ENCODE measurements around the gene DNALI1. TPM values are rescaled to one million over a fixed set of nuclear protein-coding genes. Genes with fewer than 3 reads are reported as not detected.
A peak's percentile ranks its signal among the peaks of the same experiment; 100 is the strongest.

DNALI1 gene
- total RNA-seq: 28.1 TPM
- long read RNA-seq, transcript DNALI1-201 (6 exons, 2,649 nt): major isoform, 12 of 15 reads
- long read RNA-seq, partial matches to known transcripts: 0 of 15 reads
- long read RNA-seq, other reads (novel, unspliced or antisense): 3 of 15 reads

DNA sequence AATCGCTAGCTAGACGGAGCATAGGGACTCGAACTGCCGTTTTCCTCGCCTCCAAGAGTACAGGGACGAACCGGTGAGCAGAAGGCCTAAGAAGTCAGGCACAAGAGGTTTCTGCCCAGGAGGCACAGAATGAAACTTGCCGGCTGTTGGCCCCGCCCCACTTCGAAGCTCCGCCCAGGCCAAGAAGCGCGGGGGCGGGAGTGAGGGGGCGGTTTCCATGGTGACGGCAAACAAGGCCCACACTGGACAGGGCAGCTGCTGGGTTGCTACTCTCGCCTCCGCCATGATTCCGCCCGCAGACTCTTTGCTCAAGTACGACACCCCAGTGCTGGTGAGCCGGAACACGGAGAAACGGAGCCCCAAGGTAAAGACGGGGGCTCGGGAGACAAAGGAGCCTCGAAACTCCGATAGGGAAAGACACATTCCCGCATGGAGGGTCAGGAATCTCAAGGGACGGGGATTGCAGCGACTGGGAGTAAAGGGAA, at the start of gene DNALI1:
Gene DNALI1, plus strand, starts transcription at position 229 of the 485 bp plus-strand sequence. Its CDS starts 55 bp downstream, at position 284.
- intact Hi-C loops (cut with DNase I): no loop called here

DNA sequence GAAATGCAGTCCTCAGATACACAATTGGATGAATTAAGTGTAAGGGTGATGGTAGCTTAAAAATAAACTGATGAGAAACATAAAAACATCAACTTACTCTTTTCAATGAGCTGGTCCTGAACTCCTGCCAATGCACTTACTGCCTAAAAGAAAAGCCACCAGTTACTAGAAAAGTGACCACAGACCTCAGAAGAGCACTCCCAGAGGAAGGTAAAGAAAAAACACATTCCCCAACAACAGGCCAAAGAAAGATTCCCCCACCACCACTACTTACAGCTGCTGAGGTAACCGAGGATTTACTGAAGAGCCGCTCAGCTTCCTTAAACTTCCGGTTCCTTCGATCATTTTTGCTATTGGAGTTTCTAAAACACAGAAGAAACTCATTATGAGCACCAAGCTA, 47.6 kb upstream of the DNALI1 start:
- no peaks in the 10 kb centered on the region for H3K9me3 ChIP-seq
- intact Hi-C loops (cut with DNase I): no loop called here
- DNase-seq (no peak), ATAC-seq (no peak)
- TF ChIP-seq CTCF (IDR thresholded peaks at IDR 0.05): no peak
- no peaks in the 10 kb centered on the region for H3K27me3 ChIP-seq (ENCODE audit: low read depth)
- peaks cover 14% of the 10 kb centered on the region for H3K4me1 ChIP-seq
- H3K27ac ChIP-seq: no peak overlapping the region
- peaks cover 83% of the 10 kb centered on the region for H3K36me3 ChIP-seq
- no peak overlapping the region for H3K4me3 ChIP-seq

More for the DNA sequence above, at the start of gene DNALI1:
- peak; percentile 90 for DNase-seq
- no peak for TF ChIP-seq CTCF (IDR thresholded peaks at IDR 0.05)
- Histone ChIP-seq H3K4me3 (peak within 1 kb of the TSS; percentile 49), H3K4me1 (peaks cover 42% of the 10 kb centered on the region), H3K9me3 (no peaks in the 10 kb centered on the region), H3K36me3 (peaks cover 9% of the 10 kb centered on the region), H3K27me3 (ENCODE audit: low read depth) (no peaks in the 10 kb centered on the region), H3K27ac (peak within 1 kb of the TSS; percentile 80)
- ATAC-seq: peak; percentile 95

DNA sequence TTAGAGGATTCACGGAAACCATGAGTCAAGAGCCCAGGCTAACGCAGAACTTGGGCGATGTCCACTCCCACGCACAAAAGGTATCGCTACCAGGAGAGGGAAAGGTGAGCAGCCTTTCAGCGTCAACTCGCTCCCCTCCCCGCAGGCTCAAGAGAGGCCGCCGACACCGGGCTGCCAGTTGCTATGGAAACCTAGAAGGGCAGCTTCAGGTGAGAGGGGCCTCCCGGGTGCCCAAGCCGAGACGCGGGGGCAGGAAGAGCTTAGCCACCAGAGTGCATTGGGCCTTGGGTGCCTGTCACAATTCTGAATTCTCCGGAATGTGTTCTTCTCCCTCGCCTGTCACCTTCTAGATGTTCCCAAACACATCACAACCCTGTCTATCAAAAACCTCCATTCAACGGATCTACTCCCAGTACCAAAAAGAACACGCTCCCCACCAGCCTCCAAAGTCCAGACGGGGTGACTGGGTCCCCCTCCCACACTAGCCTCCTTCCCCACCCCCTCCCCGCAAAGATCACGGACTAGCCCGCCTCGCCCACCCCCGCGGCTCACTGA, 42.9 kb upstream of the DNALI1 start:
- H3K9me3 ChIP-seq: no peaks in the 10 kb centered on the region
- peak overlapping the region; percentile 77 for H3K4me3 ChIP-seq
- peak overlapping the region; percentile 92 for H3K27ac ChIP-seq
- H3K4me1 ChIP-seq: peaks cover 19% of the 10 kb centered on the region
- intact Hi-C loops (cut with DNase I): no loop called here
- no peaks in the 10 kb centered on the region for H3K27me3 ChIP-seq (ENCODE audit: low read depth)
- DNase-seq (peak; percentile 64), ATAC-seq (peak; percentile 52 to 68)
- TF ChIP-seq CTCF (IDR thresholded peaks at IDR 0.05): no peak
- H3K36me3 ChIP-seq: peaks cover 41% of the 10 kb centered on the region

DNA sequence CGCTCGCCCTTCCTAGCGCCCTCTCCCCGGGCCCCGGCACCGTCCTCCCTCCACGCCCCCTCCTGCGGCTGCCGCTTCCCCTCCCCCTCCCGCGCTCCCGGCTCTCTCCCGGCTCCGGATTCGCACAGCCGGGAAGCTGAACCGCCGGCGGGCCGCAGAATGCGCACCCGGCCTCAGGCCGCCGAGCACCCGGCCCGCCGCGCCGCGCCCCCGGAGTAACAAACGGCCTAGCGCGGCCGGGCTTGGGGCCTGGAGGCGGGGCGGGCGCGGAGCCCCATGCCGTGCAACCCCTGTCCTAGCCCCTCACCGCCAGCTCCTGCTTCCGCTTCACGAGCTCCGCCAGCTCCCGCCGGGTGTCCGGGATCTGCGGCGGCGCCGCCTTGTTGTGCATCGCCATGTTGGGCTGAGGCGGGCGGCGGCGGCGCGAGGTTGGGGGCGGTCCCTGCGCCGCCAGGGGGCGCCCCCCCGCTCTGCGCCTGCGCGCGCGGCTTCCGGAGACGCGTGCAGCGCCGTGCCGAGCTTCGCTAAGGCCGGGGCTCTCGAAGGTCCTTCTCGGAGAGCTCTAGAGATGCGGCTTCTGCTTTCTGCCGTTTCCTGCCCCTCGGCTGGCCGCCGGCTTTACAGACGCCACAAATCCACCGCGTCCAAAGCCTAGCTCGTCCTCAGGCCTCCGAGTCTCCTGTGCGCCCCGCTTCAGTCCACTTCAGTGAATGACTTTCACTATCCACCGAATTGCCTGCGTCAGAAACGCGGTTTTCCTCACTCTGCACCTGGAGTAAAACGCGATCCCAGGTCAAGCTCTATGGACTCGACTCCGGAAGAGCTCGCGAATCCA, 42.2 kb upstream of the DNALI1 start, which contains the start of gene MEAF6:
Gene MEAF6, minus strand, starts transcription at position 417 of the 835 bp plus-strand sequence. Its CDS starts 20 bp downstream, at position 397.
- Histone ChIP-seq H3K36me3 (peaks cover 35% of the 10 kb centered on the region), H3K4me1 (peaks cover 19% of the 10 kb centered on the region), H3K4me3 (peak within 1 kb of the TSS; percentile 77), H3K27me3 (ENCODE audit: low read depth) (no peaks in the 10 kb centered on the region), H3K9me3 (no peaks in the 10 kb centered on the region), H3K27ac (peak within 1 kb of the TSS; percentile 92)
- intact Hi-C loops (cut with DNase I): no loop called here
- TF ChIP-seq CTCF (IDR thresholded peaks at IDR 0.05): peak; percentile 79
- peak; percentile 91 for DNase-seq
- ATAC-seq: peak; percentile 99 to 100

DNA sequence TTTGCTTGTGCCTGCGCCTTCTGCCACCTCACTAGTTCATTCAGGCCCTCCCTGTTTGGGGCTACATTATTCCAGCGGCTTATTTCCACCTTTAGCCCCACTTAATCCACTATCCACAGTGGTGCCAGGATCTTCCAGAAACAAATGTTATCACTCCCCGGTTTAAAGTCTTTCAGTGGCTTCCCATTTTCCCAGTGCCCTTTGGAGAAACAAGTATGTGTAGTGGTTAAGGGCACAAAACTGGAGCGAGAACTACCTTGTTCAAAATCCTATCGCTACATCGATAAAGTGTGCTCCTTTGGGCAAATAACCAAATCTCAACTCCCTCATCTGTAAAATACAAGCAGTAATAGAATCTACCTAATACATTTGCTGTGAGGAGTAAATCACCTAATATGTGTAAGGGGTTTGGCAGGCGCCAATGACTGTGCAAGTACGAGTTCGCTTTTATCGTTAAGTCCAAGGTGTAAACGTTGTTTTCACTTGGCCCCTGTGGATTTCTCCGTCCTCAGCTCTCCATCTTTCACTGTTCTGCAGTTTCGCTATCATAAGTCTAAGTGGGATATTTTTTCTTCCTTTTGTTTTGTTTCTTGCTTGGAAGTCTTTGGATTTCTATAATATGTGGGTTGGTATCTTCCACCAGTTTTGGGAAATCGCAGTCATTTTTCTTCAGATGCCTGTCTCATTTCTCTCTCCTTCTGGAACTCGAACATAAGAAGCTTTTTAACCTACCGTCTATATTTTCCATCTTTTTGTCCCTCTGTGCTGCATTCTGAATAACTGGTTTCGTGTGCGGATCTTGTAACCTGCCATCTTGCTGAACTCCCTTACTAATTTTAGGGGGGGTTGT, 41.3 kb upstream of the DNALI1 start:
- intact Hi-C loops (cut with DNase I): no loop called here
- H3K27ac ChIP-seq: peak overlapping the region; percentile 92
- no peak for TF ChIP-seq CTCF (IDR thresholded peaks at IDR 0.05)
- H3K4me1 ChIP-seq: peaks cover 19% of the 10 kb centered on the region
- H3K36me3 ChIP-seq: peaks cover 29% of the 10 kb centered on the region
- no peak for ATAC-seq
- no peaks in the 10 kb centered on the region for H3K9me3 ChIP-seq
- H3K27me3 ChIP-seq (ENCODE audit: low read depth): no peaks in the 10 kb centered on the region
- H3K4me3 ChIP-seq: peak overlapping the region; percentile 77
- DNase-seq: no peak

Data from lower lobe of right lung (tissue), 2 donors.